Right lobe of liver (tissue), 6 donors: Measurements from ENCODE around the gene N4BP2L2. TPM values are rescaled to one million over a fixed set of nuclear protein-coding genes. Genes with fewer than 3 reads are reported as not detected.

Source experiments
- ATAC-seq, 4 donors: fragments of 200-7000 bp; cut with Tn5 transposase; one replicate each; pipeline ENCODE4 v1.9.1; 2020; ENCODE audit warnings: mild to moderate bottlenecking in 4 of 4, moderate library complexity in 4 of 4
- DNase-seq, 3 donors: peaks; one replicate each; pipeline ENCODE4 v3.0.0-alpha.2; 2020
- H3K27ac ChIP-seq, 3 donors: fragments of 200-600 bp; one replicate each; pipeline ENCODE4 v1.8.0; 2022
- H3K27me3 ChIP-seq, 2 donors: fragments of 200-600 bp; one replicate each; pipeline ENCODE4 v1.8.0; 2022
- H3K36me3 ChIP-seq, 4 donors: fragments of 200-600 bp; sonication (generic) in 1 of 4; one replicate each; pipeline versions ENCODE4 v1.5.1 to v1.8.0; 2017 to 2022; ENCODE audit warnings: control low read depth in 1 of 4
- H3K4me1 ChIP-seq, 4 donors: fragments of 200-600 bp; sonication (generic) in 1 of 4; one replicate each; pipeline versions ENCODE4 v1.5.1 to v1.8.0; 2017 to 2022; ENCODE audit warnings: control low read depth in 1 of 4
- H3K4me3 ChIP-seq, 3 donors: fragments of 200-600 bp; one replicate each; pipeline ENCODE4 v1.8.0; 2022
- H3K9me3 ChIP-seq, 4 donors: fragments of 200-600 bp; sonication (generic) in 1 of 4; one replicate each; pipeline versions ENCODE4 v1.5.1 to v1.8.0; 2017 to 2022; ENCODE audit warnings: control low read depth in 1 of 4
- POLR2A ChIP-seq: fragments of 450-650 bp; IDR thresholded peaks from one replicate; pipeline ENCODE4 v1.6.1; 2017; ENCODE audit warnings: antibody characterized with exemption, mild to moderate bottlenecking
- WGBS: methylation state at CpG from one replicate; pipeline ENCODE4 v1.1.6; 2018; ENCODE audit warnings: low coverage, low lambda C conversion rate; ENCODE audit not compliant: insufficient coverage; ENCODE audit errors: missing lambda C conversion rate; 5-methylcytosine and 5-hydroxymethylcytosine counted together
- intact Hi-C, 2 donors: fragments of 100-400 bp; cut with DNase I; formaldehyde crosslinking; loops; one replicate each; pipeline versions ENCODE4 v1.11.2 to v1.14.1; 2022
- total RNA-seq, 6 experiments: library from RNA; depleted of rRNA in 2 of 6; stranded (reverse); fragments of >200 nt in 2 of 6; fragmentation: NEBNext Ultra II Directional in 3 of 6; extraction: Animal tissue kit (Norgen Biotek cat#: 25700) in 3 of 6; gene quantifications; one replicate each; pipeline versions ENCODE4 v1.1.0 to v1.2.4, GENCODE V29; 2016 to 2023
- TF ChIP-seq, protein P1 (sequence below), 4 donors: fragments of 200-600 bp in 3 of 4; fragments of 450-650 bp in 1 of 4; IDR thresholded peaks; one replicate each; pipeline versions ENCODE4 v1.5.1 to v1.8.0; 2016 to 2022; ENCODE audit warnings: antibody characterized with exemption in 4 of 4, mild to moderate bottlenecking in 2 of 4
- donor health status: DM: no; HTN: yes; CAD: no.
- donor health status: DM: no; HTN: no; CAD: no.
- donor health status: DM: no; HTN: no; CAD: no.
- donor health status: DM: no; HTN: yes; CAD: no.
- donor health status: DM: no; HTN: yes; CAD: no.

The N4BP2L2 gene
- total RNA-seq, 6 experiments from 2014 or later = 48.8 to 99.7 (median 61.1) TPM

- no peak for TF ChIP-seq POLR2A
- TF ChIP-seq, protein P1, sequence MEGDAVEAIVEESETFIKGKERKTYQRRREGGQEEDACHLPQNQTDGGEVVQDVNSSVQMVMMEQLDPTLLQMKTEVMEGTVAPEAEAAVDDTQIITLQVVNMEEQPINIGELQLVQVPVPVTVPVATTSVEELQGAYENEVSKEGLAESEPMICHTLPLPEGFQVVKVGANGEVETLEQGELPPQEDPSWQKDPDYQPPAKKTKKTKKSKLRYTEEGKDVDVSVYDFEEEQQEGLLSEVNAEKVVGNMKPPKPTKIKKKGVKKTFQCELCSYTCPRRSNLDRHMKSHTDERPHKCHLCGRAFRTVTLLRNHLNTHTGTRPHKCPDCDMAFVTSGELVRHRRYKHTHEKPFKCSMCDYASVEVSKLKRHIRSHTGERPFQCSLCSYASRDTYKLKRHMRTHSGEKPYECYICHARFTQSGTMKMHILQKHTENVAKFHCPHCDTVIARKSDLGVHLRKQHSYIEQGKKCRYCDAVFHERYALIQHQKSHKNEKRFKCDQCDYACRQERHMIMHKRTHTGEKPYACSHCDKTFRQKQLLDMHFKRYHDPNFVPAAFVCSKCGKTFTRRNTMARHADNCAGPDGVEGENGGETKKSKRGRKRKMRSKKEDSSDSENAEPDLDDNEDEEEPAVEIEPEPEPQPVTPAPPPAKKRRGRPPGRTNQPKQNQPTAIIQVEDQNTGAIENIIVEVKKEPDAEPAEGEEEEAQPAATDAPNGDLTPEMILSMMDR (IDR thresholded peaks at IDR 0.05) = no peak
- DNase-seq = no peak
Measured at GRCh38 chr13:32497589-32497988, 41.0 kb downstream of the N4BP2L2 start.

GRCh38 chr13:32496599-32497160 lies 41.9 kb downstream of the N4BP2L2 start:
- intact Hi-C loops = no loop called here
- WGBS = 36% methylated on average over 1 of the region's 1 CpG
- Histone ChIP-seq H3K27ac (no peak overlapping the region), H3K4me1 (no peaks in the 10 kb centered on the region), H3K27me3 (no peaks in the 10 kb centered on the region), H3K9me3 (no peaks in the 10 kb centered on the region), H3K36me3 (no peaks in the 10 kb centered on the region), H3K4me3 (no peak overlapping the region)
- TF ChIP-seq, protein P1 (IDR thresholded peaks at IDR 0.05) = no peak
- TF ChIP-seq POLR2A = no peak
- no peak for ATAC-seq
- DNase-seq = no peak

More at GRCh38 chr13:32497589-32497988, 41.0 kb downstream of the N4BP2L2 start:
- WGBS = 40% methylated on average over 1 of the region's 1 CpG
- Histone ChIP-seq H3K4me1 (no peaks in the 10 kb centered on the region), H3K27me3 (no peaks in the 10 kb centered on the region), H3K27ac (no peak overlapping the region), H3K9me3 (no peaks in the 10 kb centered on the region), H3K4me3 (no peak overlapping the region), H3K36me3 (no peaks in the 10 kb centered on the region)
- intact Hi-C loops = no loop called here
- no peak for ATAC-seq

DNA sequence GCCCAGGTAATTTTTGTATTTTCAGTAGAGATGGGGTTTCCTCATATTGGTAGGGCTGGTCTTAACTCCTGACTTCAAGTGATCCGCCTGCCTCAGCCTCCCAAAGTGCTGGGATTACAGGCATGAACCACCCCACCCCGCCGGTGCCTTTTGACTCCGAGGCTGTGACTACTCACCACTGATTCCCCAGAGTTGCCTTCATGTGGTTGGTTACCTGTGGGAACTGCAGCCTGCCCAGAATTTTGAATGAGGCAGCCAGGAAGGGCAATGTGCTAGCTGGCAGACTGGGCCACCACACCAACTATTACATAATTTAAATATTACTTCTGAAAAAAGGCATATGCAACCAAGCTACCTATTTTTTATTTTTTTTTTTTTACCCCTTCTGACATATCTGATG lies 42.8 kb downstream of the N4BP2L2 start:
- Histone ChIP-seq H3K27ac (no peak overlapping the region), H3K27me3 (no peaks in the 10 kb centered on the region), H3K36me3 (no peaks in the 10 kb centered on the region), H3K9me3 (no peaks in the 10 kb centered on the region), H3K4me3 (no peak overlapping the region), H3K4me1 (no peaks in the 10 kb centered on the region)
- peak in 1 of 4 donors; percentile 23 for ATAC-seq
- no peak for DNase-seq
- TF ChIP-seq, protein P1 (IDR thresholded peaks at IDR 0.05) = no peak
- no peak for TF ChIP-seq POLR2A
- intact Hi-C loops = no loop called here
- 90% methylated on average over 3 of the region's 4 CpGs for WGBS

GRCh38 chr13:32495429-32495828 lies 43.2 kb downstream of the N4BP2L2 start:
- Histone ChIP-seq H3K27ac (no peak overlapping the region), H3K4me3 (no peak overlapping the region), H3K4me1 (no peaks in the 10 kb centered on the region), H3K36me3 (no peaks in the 10 kb centered on the region), H3K27me3 (no peaks in the 10 kb centered on the region), H3K9me3 (no peaks in the 10 kb centered on the region)
- 87% methylated on average over 5 of the region's 5 CpGs for WGBS
- ATAC-seq (peak in 1 of 4 donors; percentile 27), DNase-seq (no peak)
- intact Hi-C loops = no loop called here
- TF ChIP-seq POLR2A = no peak
- TF ChIP-seq, protein P1 (IDR thresholded peaks at IDR 0.05) = no peak
